ENCODE data around the gene TMEM222. TPM values are rescaled to one million over a fixed set of nuclear protein-coding genes. Genes with fewer than 3 reads are reported as not detected.

Gene TMEM222
- total and polyA plus RNA-seq, 8 donors, result 11.9 to 37.0 (median 17.5) TPM

DNA sequence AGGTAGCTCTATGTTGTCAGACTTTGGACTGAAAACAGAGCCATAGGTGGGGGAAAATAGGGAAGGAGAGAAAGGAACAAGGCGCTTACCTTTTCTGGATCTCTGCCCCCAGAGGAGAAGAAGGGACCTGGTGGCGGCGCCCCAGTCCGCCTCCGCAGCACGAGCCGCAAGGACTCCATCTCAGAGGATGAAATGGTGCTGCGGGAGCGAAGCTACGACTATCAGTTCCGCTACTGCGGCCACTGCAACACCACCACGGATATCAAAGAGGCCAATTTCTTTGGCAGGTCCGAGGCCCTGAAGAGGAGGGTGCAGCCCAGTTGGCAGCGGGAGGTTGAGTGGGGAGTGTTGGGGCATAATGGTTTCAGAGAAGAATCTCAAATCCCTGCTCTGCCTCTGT is 18.5 kb upstream of the TMEM222 start:
- WGBS, 2 donors, result 91 to 94% methylated on average over 15 of the region's 15 CpGs
- ATAC-seq (no peak), DNase-seq (no peak), FAIRE-seq (no peak)
- TF ChIP-seq, protein P1, sequence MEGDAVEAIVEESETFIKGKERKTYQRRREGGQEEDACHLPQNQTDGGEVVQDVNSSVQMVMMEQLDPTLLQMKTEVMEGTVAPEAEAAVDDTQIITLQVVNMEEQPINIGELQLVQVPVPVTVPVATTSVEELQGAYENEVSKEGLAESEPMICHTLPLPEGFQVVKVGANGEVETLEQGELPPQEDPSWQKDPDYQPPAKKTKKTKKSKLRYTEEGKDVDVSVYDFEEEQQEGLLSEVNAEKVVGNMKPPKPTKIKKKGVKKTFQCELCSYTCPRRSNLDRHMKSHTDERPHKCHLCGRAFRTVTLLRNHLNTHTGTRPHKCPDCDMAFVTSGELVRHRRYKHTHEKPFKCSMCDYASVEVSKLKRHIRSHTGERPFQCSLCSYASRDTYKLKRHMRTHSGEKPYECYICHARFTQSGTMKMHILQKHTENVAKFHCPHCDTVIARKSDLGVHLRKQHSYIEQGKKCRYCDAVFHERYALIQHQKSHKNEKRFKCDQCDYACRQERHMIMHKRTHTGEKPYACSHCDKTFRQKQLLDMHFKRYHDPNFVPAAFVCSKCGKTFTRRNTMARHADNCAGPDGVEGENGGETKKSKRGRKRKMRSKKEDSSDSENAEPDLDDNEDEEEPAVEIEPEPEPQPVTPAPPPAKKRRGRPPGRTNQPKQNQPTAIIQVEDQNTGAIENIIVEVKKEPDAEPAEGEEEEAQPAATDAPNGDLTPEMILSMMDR (IDR thresholded peaks at IDR 0.05), result no peak
- H3K27ac ChIP-seq, result no peak overlapping the region
- H3K4me3 ChIP-seq, result no peak overlapping the region
- H3K9me3 ChIP-seq, result no peaks in the 10 kb centered on the region
- peaks cover 0 to 8% (median 0%) of the 10 kb centered on the region in 3 donors for H3K36me3 ChIP-seq
- H3K4me1 ChIP-seq, result no peaks in the 10 kb centered on the region
- intact Hi-C loops (cut with DNase I), result loop anchor here in 1 of 3 donors (10.0 kb wide), 1 partner anchor 91 kb away; the partner anchor contains the start of gene GPR3
- H3K27me3 ChIP-seq, result no peaks in the 10 kb centered on the region

DNA sequence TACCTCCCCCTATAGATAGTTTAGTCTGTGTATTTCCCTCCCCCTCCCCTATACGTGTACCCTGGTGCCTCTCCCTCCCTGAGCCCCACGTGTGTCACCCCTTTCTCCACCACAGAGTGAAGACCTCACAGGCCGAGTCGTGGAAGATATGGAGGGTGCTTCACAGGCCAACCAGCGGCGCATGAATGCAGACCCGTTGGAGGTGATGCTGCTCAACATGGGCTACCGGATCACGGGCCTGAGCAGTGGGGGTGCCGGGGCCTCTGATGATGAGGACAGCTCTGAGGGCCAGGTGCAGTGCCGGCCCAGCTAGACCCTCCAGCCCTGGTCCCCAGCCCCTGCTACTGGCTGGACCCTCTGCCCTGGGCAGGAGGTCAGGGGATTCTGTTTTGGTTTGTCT is 15.9 kb upstream of the TMEM222 start:
- no peak overlapping the region for H3K27ac ChIP-seq
- H3K4me1 ChIP-seq, result no peaks in the 10 kb centered on the region
- H3K27me3 ChIP-seq, result no peaks in the 10 kb centered on the region
- ATAC-seq (no peak), FAIRE-seq (no peak), DNase-seq (no peak)
- no peak overlapping the region for H3K4me3 ChIP-seq
- intact Hi-C loops (cut with DNase I), result loop anchor here in 1 of 3 donors (10.0 kb wide), 1 partner anchor 89 kb away; the partner anchor contains the start of gene GPR3
- no peaks in the 10 kb centered on the region for H3K36me3 ChIP-seq
- WGBS, 2 donors, result 87 to 93% methylated on average over 11 of the region's 11 CpGs
- no peaks in the 10 kb centered on the region for H3K9me3 ChIP-seq
- TF ChIP-seq, protein P1 (IDR thresholded peaks at IDR 0.05), result no peak

DNA sequence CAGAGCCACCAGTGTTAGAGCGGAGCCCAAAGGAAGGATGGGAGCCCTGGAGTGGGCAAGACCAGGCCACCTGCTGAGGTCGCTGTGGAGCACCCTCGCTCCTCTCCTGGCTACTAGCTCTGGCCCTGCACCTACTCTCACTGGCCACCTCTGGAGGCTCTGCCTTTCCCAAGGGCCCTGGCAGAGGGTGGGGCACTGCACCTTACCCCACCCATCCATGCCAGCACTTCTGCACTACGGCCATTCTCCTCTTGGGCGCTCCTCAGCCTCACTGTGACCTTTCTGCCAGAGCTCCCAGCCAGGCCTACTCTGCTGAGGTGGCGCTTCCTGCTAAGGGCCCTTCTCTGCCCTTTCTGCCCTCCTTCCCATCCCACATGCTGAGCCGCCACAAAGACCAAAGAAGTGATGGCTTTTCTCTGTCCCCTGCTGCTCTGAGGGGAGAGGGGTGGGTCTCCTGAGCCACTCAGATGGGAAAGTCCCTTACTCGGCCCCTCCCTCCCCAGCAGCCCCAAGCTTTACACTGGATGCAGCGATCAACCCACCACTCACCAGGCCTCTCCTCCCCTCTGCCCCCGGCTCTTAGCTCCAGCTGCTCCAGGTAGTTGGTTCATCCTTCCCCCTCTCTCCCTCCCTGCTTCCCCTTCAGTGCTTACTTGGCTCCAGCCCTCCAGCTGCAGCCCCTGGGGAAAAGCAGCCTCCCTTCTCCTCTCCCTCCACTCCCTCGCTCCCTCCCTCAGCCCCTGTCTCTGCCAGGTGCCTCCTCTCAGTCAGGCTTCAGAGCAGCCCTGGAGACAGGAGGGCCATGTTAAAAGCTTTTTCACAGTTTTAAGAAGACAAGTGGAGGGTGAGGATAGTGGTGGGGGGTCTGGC is 14.8 kb upstream of the TMEM222 start:
- Histone ChIP-seq H3K27ac (no peak overlapping the region), H3K4me3 (no peak overlapping the region), H3K36me3 (no peaks in the 10 kb centered on the region), H3K27me3 (no peaks in the 10 kb centered on the region), H3K4me1 (no peaks in the 10 kb centered on the region), H3K9me3 (no peaks in the 10 kb centered on the region)
- DNase-seq (no peak), ATAC-seq (no peak), FAIRE-seq (no peak)
- intact Hi-C loops (cut with DNase I), result loop anchor here in 1 of 3 donors (10.0 kb wide), 1 partner anchor 88 kb away; the partner anchor contains the start of gene GPR3
- TF ChIP-seq, protein P1 (IDR thresholded peaks at IDR 0.05), result no peak
- WGBS, 2 donors, result 87 to 89% methylated on average over 11 of the region's 11 CpGs

DNA sequence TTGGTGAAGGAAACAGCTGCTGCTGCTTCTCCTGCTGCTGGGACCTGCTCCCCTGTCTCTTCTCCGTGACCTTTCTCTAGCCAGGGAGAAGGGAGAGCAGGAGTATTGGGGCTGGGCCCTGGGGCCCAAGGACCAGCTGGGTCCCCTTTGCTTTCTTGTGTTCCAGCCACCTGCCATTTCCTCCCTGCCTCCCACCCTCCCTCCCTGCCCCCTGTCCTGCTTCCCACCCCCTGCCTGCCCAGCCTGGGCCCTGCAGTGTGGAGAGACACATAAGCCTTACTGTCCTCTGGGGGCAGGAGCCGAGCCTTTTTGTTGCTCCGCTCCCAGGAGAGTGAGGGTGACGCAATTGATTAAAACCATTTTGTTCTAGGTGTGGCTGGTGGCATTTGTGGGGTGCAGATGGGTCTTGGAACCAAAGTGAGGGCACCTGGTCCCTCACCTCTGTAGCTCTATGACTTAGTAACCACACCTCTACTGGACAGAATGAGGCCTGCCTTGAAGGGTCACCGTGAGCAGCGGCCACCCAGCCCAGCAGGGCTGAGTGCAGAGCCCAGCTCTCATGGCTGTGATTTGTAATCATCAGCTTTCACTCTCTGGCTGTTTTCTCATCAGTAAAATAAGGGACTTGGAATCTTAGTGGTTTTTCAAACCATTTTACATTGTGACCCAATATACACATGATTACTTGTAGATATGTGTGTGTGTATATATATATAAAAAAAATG is 13.9 kb upstream of the TMEM222 start:
- H3K9me3 ChIP-seq, result no peaks in the 10 kb centered on the region
- no peaks in the 10 kb centered on the region for H3K4me1 ChIP-seq
- intact Hi-C loops (cut with DNase I), result loop anchor here in 1 of 3 donors (10.0 kb wide), 1 partner anchor 87 kb away; the partner anchor contains the start of gene GPR3
- no peak overlapping the region for H3K27ac ChIP-seq
- no peak for DNase-seq
- no peak for FAIRE-seq
- ATAC-seq, result no peak
- no peaks in the 10 kb centered on the region for H3K36me3 ChIP-seq
- H3K27me3 ChIP-seq, result no peaks in the 10 kb centered on the region
- no peak overlapping the region for H3K4me3 ChIP-seq
- 92 to 93% methylated on average over 6 of the region's 6 CpGs for WGBS, 2 donors
- TF ChIP-seq, protein P1 (IDR thresholded peaks at IDR 0.05), result no peak
